Mucosa of gallbladder (tissue), 1 donor: ENCODE results near the gene KCTD20. TPM values are rescaled to one million over a fixed set of nuclear protein-coding genes. Genes with fewer than 3 reads are reported as not detected.
"Not testable (repeated sequence)": the region's sequence is repeated elsewhere in the genome, so short reads cannot be mapped to it uniquely, and the experiment has no call there.

Experiments used
- DNase-seq: peaks from one replicate; pipeline ENCODE4 v3.0.0-alpha.2; 2020; ENCODE audit warnings: low spot score
- total RNA-seq: library from RNA; stranded (reverse); gene quantifications from one replicate; pipeline ENCODE4 v1.2.1, GENCODE V29; 2021
- donor health status: DM: no; HTN: no; CAD: no.

KCTD20 gene
- total RNA-seq, 1 donor from 2014 or later: 37.2 TPM

GRCh38 chr6:36443471-36444428 lies 950 bp downstream of the KCTD20 start:
- no peak for DNase-seq

- no peak for DNase-seq
These were observed 1.7 kb downstream of the KCTD20 start for GRCh38 chr6:36444470-36444869.

- DNase-seq: no peak
These were observed 2.8 kb downstream of the KCTD20 start for GRCh38 chr6:36445621-36446020.

GRCh38 chr6:36449173-36449572 lies 6.4 kb downstream of the KCTD20 start:
- not testable (repeated sequence) for DNase-seq

GRCh38 chr6:36452897-36453296 lies 10.1 kb downstream of the KCTD20 start:
- DNase-seq: not testable (repeated sequence)

GRCh38 chr6:36455486-36456027 lies 12.8 kb downstream of the KCTD20 start:
- DNase-seq: no peak

GRCh38 chr6:36459501-36459900 lies 16.7 kb downstream of the KCTD20 start:
- DNase-seq: no peak

- DNase-seq: no peak
These were observed 18.1 kb downstream of the KCTD20 start for GRCh38 chr6:36460916-36461315.

- no peak for DNase-seq
These were observed 18.8 kb downstream of the KCTD20 start for GRCh38 chr6:36461646-36462045.

- DNase-seq: no peak
These were observed 20.9 kb downstream of the KCTD20 start for GRCh38 chr6:36463676-36464075.

- no peak for DNase-seq
These were observed 21.4 kb downstream of the KCTD20 start for GRCh38 chr6:36464233-36464632.

GRCh38 chr6:36467625-36468024 lies 24.8 kb downstream of the KCTD20 start:
- DNase-seq: no peak

GRCh38 chr6:36469148-36469661 lies 26.4 kb downstream of the KCTD20 start:
- no peak for DNase-seq

GRCh38 chr6:36469946-36470345 lies 27.1 kb downstream of the KCTD20 start:
- DNase-seq: no peak

GRCh38 chr6:36478051-36478526 lies 35.3 kb downstream of the KCTD20 start:
- no peak for DNase-seq

- DNase-seq: no peak
These were observed 36.5 kb downstream of the KCTD20 start for GRCh38 chr6:36479256-36479655.

GRCh38 chr6:36483326-36483725 lies 40.5 kb downstream of the KCTD20 start:
- DNase-seq: not testable (repeated sequence)

GRCh38 chr6:36484736-36485135 lies 41.9 kb downstream of the KCTD20 start:
- DNase-seq: no peak

GRCh38 chr6:36487698-36488097 lies 44.9 kb downstream of the KCTD20 start:
- DNase-seq: no peak

- DNase-seq: no peak
These were observed 45.4 kb downstream of the KCTD20 start for GRCh38 chr6:36488221-36488620.

- no peak for DNase-seq
These were observed 46.6 kb downstream of the KCTD20 start for GRCh38 chr6:36489426-36489825.

GRCh38 chr6:36491378-36491965 lies 48.7 kb downstream of the KCTD20 start:
- DNase-seq: no peak
